SK-N-SH (cell line): Measurements from ENCODE around the gene SERPINB3.

ENCODE experiments used
- RCOR1 ChIP-seq: fragments of 150-350 bp; IDR thresholded peaks from 2 replicates; pipeline ENCODE4 v1.6.1; 2017; ENCODE audit warnings: antibody characterized with exemption, low read length
- USF1 ChIP-seq: IDR thresholded peaks from 2 replicates; pipeline ENCODE4 v1.4.0; 2012; ENCODE audit warnings: low read depth, borderline replicate concordance

DNA sequence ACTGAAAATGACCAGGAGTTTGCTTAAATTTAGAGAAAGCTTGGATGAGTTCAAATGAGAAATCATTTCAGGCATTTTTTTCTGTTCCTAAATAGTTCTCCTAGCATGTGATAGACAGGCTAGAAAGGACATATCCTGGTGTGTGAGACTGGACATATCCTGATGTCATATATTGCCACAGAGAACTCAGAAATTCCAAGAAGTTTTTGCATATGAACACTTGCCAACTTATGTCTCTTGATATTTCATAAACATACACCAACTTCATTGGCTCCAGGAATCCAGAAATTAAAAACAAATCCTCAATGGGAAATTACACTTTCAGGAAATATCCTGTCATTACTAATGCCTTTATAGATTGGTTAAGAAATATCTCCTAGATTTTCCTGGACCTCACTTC is 14.8 kb downstream of the SERPINB3 start:
- no peak for TF ChIP-seq RCOR1
- no peak for TF ChIP-seq USF1
